GM12864 (cell line): ENCODE results near the gene GSPT2.
"Not testable (repeated sequence)": the region's sequence is repeated elsewhere in the genome, so short reads cannot be mapped to it uniquely, and the experiment has no call there.

ENCODE experiments used
- DNase-seq: peaks from one replicate; pipeline ENCODE4 v3.0.0-alpha.2; 2011; ENCODE audit warnings: low read depth
- H3K4me3 ChIP-seq: 2 replicates; pipeline ENCODE4 v1.5.1; 2011; ENCODE audit warnings: mild to moderate bottlenecking, low read depth, low read length, control low read depth
- TF ChIP-seq, protein P1 (sequence below): IDR thresholded peaks from 2 replicates; pipeline ENCODE4 v1.5.1; 2011; ENCODE audit warnings: low read depth, mild to moderate bottlenecking, moderate library complexity, low read length, control low read depth, inconsistent platforms; ENCODE audit errors: missing control alignments

The GSPT2 gene

DNA sequence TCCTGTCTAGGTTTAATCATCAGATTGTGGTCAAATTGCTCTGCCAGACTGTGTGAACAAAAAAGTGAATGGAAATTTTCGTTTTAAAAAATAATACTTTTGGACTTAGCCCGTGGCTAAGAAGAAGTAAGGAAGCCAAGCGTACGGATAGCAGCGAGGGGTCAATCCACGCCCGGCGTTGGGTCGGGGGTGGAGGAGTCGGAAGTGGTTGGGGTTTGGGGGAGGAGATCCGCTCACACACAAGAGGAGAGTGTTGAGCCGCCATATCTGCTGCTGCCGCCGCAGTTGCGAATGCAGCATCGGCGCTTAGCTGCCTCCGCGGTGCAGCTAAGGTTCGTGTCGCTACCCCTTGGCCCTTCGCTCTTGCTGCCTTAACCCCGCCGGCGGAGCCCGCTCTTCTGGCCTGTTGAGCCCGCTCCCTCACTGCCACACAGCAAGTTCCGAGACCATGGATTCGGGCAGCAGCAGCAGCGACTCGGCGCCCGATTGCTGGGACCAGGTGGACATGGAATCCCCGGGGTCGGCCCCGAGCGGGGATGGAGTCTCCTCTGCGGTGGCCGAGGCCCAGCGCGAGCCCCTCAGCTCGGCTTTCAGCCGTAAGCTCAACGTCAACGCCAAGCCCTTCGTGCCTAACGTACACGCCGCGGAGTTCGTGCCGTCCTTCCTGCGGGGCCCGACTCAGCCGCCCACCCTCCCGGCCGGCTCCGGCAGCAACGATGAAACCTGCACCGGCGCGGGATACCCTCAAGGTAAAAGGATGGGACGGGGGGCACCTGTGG, at the start of gene GSPT2:
GSPT2 (plus strand) TSS at position 264 of the 779 bp plus-strand sequence; CDS start at position 449, 185 bp downstream.
- peak; percentile 59 for DNase-seq
- H3K4me3 ChIP-seq: peak within 1 kb of the TSS; percentile 86
- TF ChIP-seq, protein P1, sequence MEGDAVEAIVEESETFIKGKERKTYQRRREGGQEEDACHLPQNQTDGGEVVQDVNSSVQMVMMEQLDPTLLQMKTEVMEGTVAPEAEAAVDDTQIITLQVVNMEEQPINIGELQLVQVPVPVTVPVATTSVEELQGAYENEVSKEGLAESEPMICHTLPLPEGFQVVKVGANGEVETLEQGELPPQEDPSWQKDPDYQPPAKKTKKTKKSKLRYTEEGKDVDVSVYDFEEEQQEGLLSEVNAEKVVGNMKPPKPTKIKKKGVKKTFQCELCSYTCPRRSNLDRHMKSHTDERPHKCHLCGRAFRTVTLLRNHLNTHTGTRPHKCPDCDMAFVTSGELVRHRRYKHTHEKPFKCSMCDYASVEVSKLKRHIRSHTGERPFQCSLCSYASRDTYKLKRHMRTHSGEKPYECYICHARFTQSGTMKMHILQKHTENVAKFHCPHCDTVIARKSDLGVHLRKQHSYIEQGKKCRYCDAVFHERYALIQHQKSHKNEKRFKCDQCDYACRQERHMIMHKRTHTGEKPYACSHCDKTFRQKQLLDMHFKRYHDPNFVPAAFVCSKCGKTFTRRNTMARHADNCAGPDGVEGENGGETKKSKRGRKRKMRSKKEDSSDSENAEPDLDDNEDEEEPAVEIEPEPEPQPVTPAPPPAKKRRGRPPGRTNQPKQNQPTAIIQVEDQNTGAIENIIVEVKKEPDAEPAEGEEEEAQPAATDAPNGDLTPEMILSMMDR: no peak

DNA sequence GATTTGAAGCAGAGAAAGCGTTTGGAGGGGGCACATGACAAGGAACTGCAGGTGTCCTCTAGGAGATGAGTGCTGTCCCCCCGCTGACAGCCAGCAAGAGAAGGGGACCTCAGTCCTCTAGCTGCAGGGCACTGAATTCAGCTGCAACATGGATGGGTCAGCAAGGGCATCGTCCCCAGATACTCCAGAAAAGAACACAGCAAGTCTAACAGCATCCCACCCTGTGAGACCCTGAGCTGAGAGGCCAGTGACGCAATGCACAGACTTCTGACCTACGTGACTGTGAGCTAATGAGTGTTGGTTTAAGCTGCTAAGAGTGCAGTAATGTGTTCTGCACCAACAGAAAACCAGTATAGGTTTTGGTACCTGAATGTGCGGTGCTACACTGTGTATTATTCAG, 49.0 kb upstream of the GSPT2 start:
- no peak overlapping the region for H3K4me3 ChIP-seq
- DNase-seq: no peak
- TF ChIP-seq, protein P1: no peak

GRCh38 chrX:51697397-51697796, 45.8 kb upstream of the GSPT2 start:
- TF ChIP-seq, protein P1: no peak
- DNase-seq: no peak
- H3K4me3 ChIP-seq: no peak overlapping the region

GRCh38 chrX:51710277-51711164, 32.7 kb upstream of the GSPT2 start, which contains the start of gene CENPVL1:
CENPVL1 (plus strand) TSS chrX:51710512; CDS start chrX:51710512, 0 bp downstream.
- DNase-seq, H3K4me3 ChIP-seq: not testable (repeated sequence)

DNA sequence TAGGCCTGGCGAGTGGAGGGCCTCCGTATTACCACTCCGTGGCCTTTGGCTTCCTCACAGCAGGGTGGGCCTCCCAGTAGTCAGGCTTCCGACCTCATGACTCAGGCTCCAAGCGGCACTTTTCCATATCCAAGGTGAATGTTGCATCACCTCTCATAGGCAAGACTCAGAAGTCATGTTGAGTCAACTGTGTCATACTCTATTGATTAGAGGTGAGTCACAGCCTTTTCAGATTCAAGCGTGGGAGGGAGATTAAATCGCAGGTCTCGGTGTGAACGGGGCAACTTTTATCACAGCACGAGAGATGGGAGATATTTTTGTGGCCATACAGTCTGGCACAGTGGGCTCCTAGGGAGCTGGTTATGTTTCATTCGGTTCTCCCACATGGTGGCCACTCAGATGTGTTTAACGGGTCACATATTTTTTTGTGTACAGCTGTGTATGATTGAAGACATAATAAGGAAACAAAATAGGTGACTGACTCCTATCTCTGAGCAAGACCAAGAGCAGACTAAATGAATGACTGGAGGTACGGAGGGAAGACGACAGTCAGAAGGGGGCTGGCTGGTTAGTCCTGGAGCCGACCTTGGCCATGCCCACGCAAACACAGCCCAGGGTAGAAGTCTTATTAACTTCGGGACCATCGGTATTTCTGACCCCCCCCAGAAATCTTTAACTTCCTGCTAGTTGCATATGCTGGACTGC, 30.1 kb upstream of the GSPT2 start:
- H3K4me3 ChIP-seq, DNase-seq: not testable (repeated sequence)

DNA sequence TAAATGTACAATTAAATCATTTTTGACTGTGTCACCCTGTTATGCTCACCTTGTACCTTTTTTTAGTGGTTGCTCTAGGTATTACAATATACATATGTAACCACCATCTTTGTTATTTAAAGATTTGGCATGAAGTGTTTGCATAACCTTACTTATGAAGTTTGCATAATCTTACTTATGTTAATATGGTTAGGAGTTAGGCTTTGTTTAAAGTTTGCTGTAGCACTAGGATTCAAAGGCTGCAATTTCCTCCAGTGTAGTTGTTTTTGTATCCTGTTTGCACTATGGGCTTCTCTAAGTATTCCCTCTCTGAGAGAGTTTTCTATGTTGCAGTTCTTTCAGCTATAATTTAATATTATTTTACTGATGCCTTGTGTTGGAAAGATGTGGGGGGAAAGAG, 15.0 kb upstream of the GSPT2 start:
- TF ChIP-seq, protein P1: no peak
- H3K4me3 ChIP-seq: no peak overlapping the region
- DNase-seq: no peak

GRCh38 chrX:51737091-51737490, 6.2 kb upstream of the GSPT2 start:
- no peak overlapping the region for H3K4me3 ChIP-seq
- TF ChIP-seq, protein P1: no peak
- no peak for DNase-seq
